Neural cell (in vitro differentiated cells): Measurements from ENCODE around the gene SMTNL2. TPM values are rescaled to one million over a fixed set of nuclear protein-coding genes. Genes with fewer than 3 reads are reported as not detected.
"Not testable (repeated sequence)": the region's sequence is repeated elsewhere in the genome, so short reads cannot be mapped to it uniquely, and the experiment has no call there.

ENCODE experiments used
- H2AFZ ChIP-seq: fragments of 200-600, 300-800 bp; sonication (generic), shearing (Covaris generic); 2 replicates; pipeline ENCODE4 v1.6.0; 2014; ENCODE audit warnings: low read depth, mild to moderate bottlenecking, antibody characterized with exemption, low read length, moderate library complexity
- H3F3A ChIP-seq: fragments of 200-600 bp; shearing (Covaris generic); 2 replicates; pipeline ENCODE4 v1.6.1; 2016; ENCODE audit warnings: mild to moderate bottlenecking, moderate library complexity, mixed read lengths, antibody characterized with exemption, low read length; ENCODE audit not compliant: insufficient read depth, poor library complexity, severe bottlenecking
- H3K27ac ChIP-seq: fragments of 200-600, 300-800 bp; sonication (generic), shearing (Covaris generic); 2 replicates; pipeline ENCODE4 v1.5.1; 2014; ENCODE audit warnings: mild to moderate bottlenecking, low read length, moderate library complexity
- H3K27me3 ChIP-seq: fragments of 300-800, 200-600 bp; sonication (generic), shearing (Covaris generic); 2 replicates; pipeline ENCODE4 v1.6.0; 2014; ENCODE audit warnings: mild to moderate bottlenecking, low read depth, low read length, moderate library complexity; ENCODE audit not compliant: insufficient read depth
- H3K36me3 ChIP-seq: fragments of 300-800, 200-600 bp; sonication (generic), shearing (Covaris generic); 2 replicates; pipeline ENCODE4 v1.5.1; 2014; ENCODE audit warnings: mild to moderate bottlenecking, antibody characterized with exemption, low read length, moderate library complexity; ENCODE audit not compliant: insufficient read depth
- H3K4me2 ChIP-seq: fragments of 300-800, 200-600 bp; sonication (generic), shearing (Covaris generic); 2 replicates; pipeline ENCODE4 v1.6.0; 2014; ENCODE audit warnings: mild to moderate bottlenecking, low read length
- H3K4me3 ChIP-seq: fragments of 300-800, 200-600 bp; sonication (generic), shearing (Covaris generic); 2 replicates; pipeline ENCODE4 v1.5.1; 2014; ENCODE audit warnings: mild to moderate bottlenecking, low read length, moderate library complexity
- H3K79me2 ChIP-seq: fragments of 200-600 bp; shearing (Covaris generic); replicated peaks from 2 replicates; pipeline ENCODE4 v1.6.0; 2014; ENCODE audit warnings: mild to moderate bottlenecking, low read length, moderate library complexity; ENCODE audit not compliant: insufficient read depth
- H3K9ac ChIP-seq: fragments of 300-800, 200-600 bp; sonication (generic), shearing (Covaris generic); 2 replicates; pipeline ENCODE4 v1.6.1; 2016; ENCODE audit warnings: mild to moderate bottlenecking, low read length, mixed read lengths
- H3K9me2 ChIP-seq: fragments of 200-600 bp; shearing (Covaris generic); 2 replicates; pipeline ENCODE4 v1.6.1; 2016; ENCODE audit warnings: mild to moderate bottlenecking, low read length, mixed read lengths; ENCODE audit not compliant: insufficient read depth
- H3K9me3 ChIP-seq: fragments of 200-600, 300-800 bp; sonication (generic), shearing (Covaris generic); 2 replicates; pipeline ENCODE4 v1.6.1; 2016; ENCODE audit warnings: mild to moderate bottlenecking, mixed run types, low read length, moderate library complexity, mixed read lengths
- H4K20me1 ChIP-seq: fragments of 200-600 bp; shearing (Covaris generic); 2 replicates; pipeline ENCODE4 v1.6.1; 2016; ENCODE audit warnings: mild to moderate bottlenecking, mixed run types; ENCODE audit not compliant: insufficient read depth
- EP300 ChIP-seq: fragments of 450-650 bp; conservative IDR thresholded peaks from 2 replicates; pipeline ENCODE4 v1.6.1; 2014; ENCODE audit warnings: antibody characterized with exemption, mild to moderate bottlenecking, moderate library complexity; ENCODE audit not compliant: poor library complexity, severe bottlenecking
- EZH2 ChIP-seq: fragments of 200-600, 300-800 bp; shearing (Covaris generic), sonication (generic); IDR thresholded peaks from 2 replicates; pipeline ENCODE4 v1.6.1; 2014; ENCODE audit warnings: antibody characterized with exemption, low read length, borderline replicate concordance, mild to moderate bottlenecking; ENCODE audit not compliant: insufficient read depth, poor library complexity, severe bottlenecking
- MXI1 ChIP-seq: fragments of 450-650 bp; conservative IDR thresholded peaks from 2 replicates; pipeline ENCODE4 v1.6.1; 2014; ENCODE audit warnings: antibody characterized with exemption, mild to moderate bottlenecking; ENCODE audit not compliant: poor library complexity, severe bottlenecking
- POLR2AphosphoS5 ChIP-seq: IDR thresholded peaks from 2 replicates; pipeline ENCODE4 v1.6.1; 2012
- RAD21 ChIP-seq: fragments of 450-650 bp; conservative IDR thresholded peaks from 2 replicates; pipeline ENCODE4 v1.6.1; 2014; ENCODE audit warnings: antibody characterized with exemption, mild to moderate bottlenecking, moderate library complexity
- REST ChIP-seq: IDR thresholded peaks from 2 replicates; pipeline ENCODE4 v1.6.1; 2012; ENCODE audit warnings: borderline replicate concordance
- SMC3 ChIP-seq: fragments of 450-650 bp; conservative IDR thresholded peaks from 2 replicates; pipeline ENCODE4 v1.6.1; 2014; ENCODE audit warnings: antibody characterized with exemption, mild to moderate bottlenecking, moderate library complexity; ENCODE audit not compliant: poor library complexity
- TAF1 ChIP-seq: IDR thresholded peaks from 2 replicates; pipeline ENCODE4 v1.6.1; 2012; ENCODE audit warnings: low read depth
- polyA plus RNA-seq: library from polyadenylated mRNA; depleted of rRNA; stranded (reverse); fragments of >200 nt; gene quantifications from 2 replicates; pipeline ENCODE4 v1.2.3, GENCODE V29; 2014
- TF ChIP-seq, protein P1 (sequence below): fragments of 450-650 bp; IDR thresholded peaks from 2 replicates; pipeline ENCODE4 v1.5.1; 2014; ENCODE audit warnings: antibody characterized with exemption, mild to moderate bottlenecking, moderate library complexity; ENCODE audit not compliant: poor library complexity, severe bottlenecking

SMTNL2 gene
- polyA plus RNA-seq, 1 donor from 2014 or later: 0.81 TPM

DNA sequence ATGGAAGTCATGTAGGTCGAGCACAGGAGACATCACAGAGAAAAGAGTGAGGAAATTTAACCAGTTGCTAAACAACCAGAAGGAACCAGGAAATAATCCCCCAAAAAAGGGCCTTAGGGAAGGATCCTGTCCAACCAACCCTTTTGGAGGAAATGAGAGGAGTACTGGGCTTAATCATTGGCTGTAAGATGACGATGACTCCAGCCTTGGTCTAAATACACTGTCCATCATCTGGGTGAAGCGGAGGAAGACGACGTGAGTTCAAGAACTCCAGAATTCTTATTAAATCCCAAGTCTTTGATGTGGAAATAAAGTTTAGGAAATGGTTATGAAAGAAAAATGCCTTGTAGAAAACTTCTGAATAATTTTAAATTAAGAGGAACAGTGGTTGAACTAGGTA, 68.7 kb downstream of the SMTNL2 start:
- TF ChIP-seq RAD21 (no peak), EZH2 (no peak), TAF1 (no peak), REST (no peak), EP300 (no peak), POLR2AphosphoS5 (no peak), SMC3 (no peak), MXI1 (no peak)
- TF ChIP-seq, protein P1, sequence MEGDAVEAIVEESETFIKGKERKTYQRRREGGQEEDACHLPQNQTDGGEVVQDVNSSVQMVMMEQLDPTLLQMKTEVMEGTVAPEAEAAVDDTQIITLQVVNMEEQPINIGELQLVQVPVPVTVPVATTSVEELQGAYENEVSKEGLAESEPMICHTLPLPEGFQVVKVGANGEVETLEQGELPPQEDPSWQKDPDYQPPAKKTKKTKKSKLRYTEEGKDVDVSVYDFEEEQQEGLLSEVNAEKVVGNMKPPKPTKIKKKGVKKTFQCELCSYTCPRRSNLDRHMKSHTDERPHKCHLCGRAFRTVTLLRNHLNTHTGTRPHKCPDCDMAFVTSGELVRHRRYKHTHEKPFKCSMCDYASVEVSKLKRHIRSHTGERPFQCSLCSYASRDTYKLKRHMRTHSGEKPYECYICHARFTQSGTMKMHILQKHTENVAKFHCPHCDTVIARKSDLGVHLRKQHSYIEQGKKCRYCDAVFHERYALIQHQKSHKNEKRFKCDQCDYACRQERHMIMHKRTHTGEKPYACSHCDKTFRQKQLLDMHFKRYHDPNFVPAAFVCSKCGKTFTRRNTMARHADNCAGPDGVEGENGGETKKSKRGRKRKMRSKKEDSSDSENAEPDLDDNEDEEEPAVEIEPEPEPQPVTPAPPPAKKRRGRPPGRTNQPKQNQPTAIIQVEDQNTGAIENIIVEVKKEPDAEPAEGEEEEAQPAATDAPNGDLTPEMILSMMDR: no peak
- Histone ChIP-seq H3K9me3 (no peaks in the 10 kb centered on the region), H3K4me2 (no peak overlapping the region), H3K36me3 (no peaks in the 10 kb centered on the region), H3K27me3 (no peaks in the 10 kb centered on the region), H3K79me2 (no peaks in the 10 kb centered on the region), H3F3A (no peaks in the 10 kb centered on the region), H3K4me3 (no peak overlapping the region), H4K20me1 (no peaks in the 10 kb centered on the region), H3K27ac (no peak overlapping the region), H2AFZ (no peak overlapping the region), H3K9ac (no peak overlapping the region), H3K9me2 (no peaks in the 10 kb centered on the region)

- H3K36me3 ChIP-seq, H3K79me2 ChIP-seq, H4K20me1 ChIP-seq, H3K9me3 ChIP-seq, H3K27me3 ChIP-seq, H3K4me3 ChIP-seq, H3F3A ChIP-seq, H3K9me2 ChIP-seq, H3K27ac ChIP-seq, H3K9ac ChIP-seq, H3K4me2 ChIP-seq, H2AFZ ChIP-seq: not testable (repeated sequence)
These were observed 71.6 kb downstream of the SMTNL2 start for GRCh38 chr17:4655933-4656332.

- Histone ChIP-seq H3K9me3 (no peaks in the 10 kb centered on the region), H3K79me2 (no peaks in the 10 kb centered on the region), H3K27ac (no peak overlapping the region), H3K9me2 (no peaks in the 10 kb centered on the region), H3K36me3 (no peaks in the 10 kb centered on the region), H3K4me3 (no peak overlapping the region), H4K20me1 (no peaks in the 10 kb centered on the region), H3K27me3 (no peaks in the 10 kb centered on the region), H3F3A (no peaks in the 10 kb centered on the region), H3K9ac (no peak overlapping the region), H2AFZ (no peak overlapping the region), H3K4me2 (no peak overlapping the region)
- TF ChIP-seq RAD21 (no peak), REST (no peak), MXI1 (no peak), TAF1 (no peak), EZH2 (no peak), SMC3 (no peak), POLR2AphosphoS5 (no peak), EP300 (no peak)
- TF ChIP-seq, protein P1: no peak
These were observed 73.3 kb downstream of the SMTNL2 start for GRCh38 chr17:4657678-4658077.
